Measurements from ENCODE around the gene FBXL17.

FBXL17 gene

GRCh38 chr5:108321341-108321740 lies 60.6 kb downstream of the FBXL17 start:
- Histone ChIP-seq H3K36me3 (replicated peaks) (no peaks in the 10 kb centered on the region), H3K4me1 (peaks cover 4% of the 10 kb centered on the region; the same call in 1 of the 2 replicates), H3K9me3 (no peaks in the 10 kb centered on the region), H3K4me3 (no peak overlapping the region), H3K27me3 (ENCODE audit: low read depth) (no peaks in the 10 kb centered on the region)
- DNase-seq (ENCODE audit: low spot score in 2 of 2): no peak
- in situ Hi-C loops (cut with MboI; ENCODE audit: low sequenced_read_pairs): no loop called here

GRCh38 chr5:108320231-108320630 lies 61.7 kb downstream of the FBXL17 start:
- in situ Hi-C loops (cut with MboI; ENCODE audit: low sequenced_read_pairs): no loop called here
- Histone ChIP-seq H3K36me3 (replicated peaks) (no peaks in the 10 kb centered on the region), H3K27me3 (ENCODE audit: low read depth) (no peaks in the 10 kb centered on the region), H3K9me3 (no peaks in the 10 kb centered on the region), H3K4me1 (peaks cover 4% of the 10 kb centered on the region; the same call in 1 of the 2 replicates), H3K4me3 (no peak overlapping the region)
- DNase-seq (ENCODE audit: low spot score in 2 of 2): no peak

GRCh38 chr5:108315829-108316228 lies 66.1 kb downstream of the FBXL17 start:
- H3K9me3 ChIP-seq: no peaks in the 10 kb centered on the region
- H3K4me1 ChIP-seq: peaks cover 9% of the 10 kb centered on the region
- no peak for DNase-seq (ENCODE audit: low spot score in 2 of 2)
- no peaks in the 10 kb centered on the region for H3K27me3 ChIP-seq (ENCODE audit: low read depth)
- H3K36me3 ChIP-seq (replicated peaks): no peaks in the 10 kb centered on the region
- H3K4me3 ChIP-seq: no peak overlapping the region
- in situ Hi-C loops (cut with MboI; ENCODE audit: low sequenced_read_pairs): no loop called here

GRCh38 chr5:108312258-108312657 lies 69.6 kb downstream of the FBXL17 start:
- Histone ChIP-seq H3K4me1 (peaks cover 5% of the 10 kb centered on the region; the same call in 1 of the 2 replicates), H3K9me3 (no peaks in the 10 kb centered on the region), H3K27me3 (ENCODE audit: low read depth) (no peaks in the 10 kb centered on the region), H3K36me3 (replicated peaks) (no peaks in the 10 kb centered on the region), H3K4me3 (no peak overlapping the region)
- DNase-seq (ENCODE audit: low spot score in 2 of 2): no peak
- in situ Hi-C loops (cut with MboI; ENCODE audit: low sequenced_read_pairs): no loop called here

- DNase-seq (ENCODE audit: low spot score in 2 of 2): peak; percentile 39 to 61
- H3K4me3 ChIP-seq: no peak overlapping the region
- peaks cover 5% of the 10 kb centered on the region; the same call in 1 of the 2 replicates for H3K4me1 ChIP-seq
- H3K27me3 ChIP-seq (ENCODE audit: low read depth): no peaks in the 10 kb centered on the region
- in situ Hi-C loops (cut with MboI; ENCODE audit: low sequenced_read_pairs): no loop called here
- H3K9me3 ChIP-seq: no peaks in the 10 kb centered on the region
- no peaks in the 10 kb centered on the region for H3K36me3 ChIP-seq (replicated peaks)
Observed at GRCh38 chr5:108311682-108312081, 70.2 kb downstream of the FBXL17 start.

GRCh38 chr5:108303611-108304010 lies 78.3 kb downstream of the FBXL17 start:
- no peaks in the 10 kb centered on the region for H3K27me3 ChIP-seq (ENCODE audit: low read depth)
- H3K4me3 ChIP-seq: no peak overlapping the region
- no peak for DNase-seq (ENCODE audit: low spot score in 2 of 2)
- in situ Hi-C loops (cut with MboI; ENCODE audit: low sequenced_read_pairs): no loop called here
- no peaks in the 10 kb centered on the region for H3K36me3 ChIP-seq (replicated peaks)
- no peaks in the 10 kb centered on the region for H3K9me3 ChIP-seq
- no peaks in the 10 kb centered on the region for H3K4me1 ChIP-seq

- no peak for DNase-seq (ENCODE audit: low spot score in 2 of 2)
- Histone ChIP-seq H3K36me3 (replicated peaks) (no peaks in the 10 kb centered on the region), H3K4me3 (no peak overlapping the region), H3K4me1 (no peaks in the 10 kb centered on the region), H3K27me3 (ENCODE audit: low read depth) (no peaks in the 10 kb centered on the region), H3K9me3 (no peaks in the 10 kb centered on the region)
- in situ Hi-C loops (cut with MboI; ENCODE audit: low sequenced_read_pairs): no loop called here
Observed at GRCh38 chr5:108303086-108303485, 78.8 kb downstream of the FBXL17 start.

GRCh38 chr5:108297042-108297601 lies 84.8 kb downstream of the FBXL17 start:
- H3K27me3 ChIP-seq (ENCODE audit: low read depth): no peaks in the 10 kb centered on the region
- H3K36me3 ChIP-seq (replicated peaks): no peaks in the 10 kb centered on the region
- no peaks in the 10 kb centered on the region for H3K9me3 ChIP-seq
- DNase-seq (ENCODE audit: low spot score in 2 of 2): no peak
- no peak overlapping the region for H3K4me3 ChIP-seq
- in situ Hi-C loops (cut with MboI; ENCODE audit: low sequenced_read_pairs): no loop called here
- peaks cover 4% of the 10 kb centered on the region for H3K4me1 ChIP-seq

GRCh38 chr5:108295578-108296368 lies 86.1 kb downstream of the FBXL17 start:
- Histone ChIP-seq H3K4me1 (peaks cover 4% of the 10 kb centered on the region), H3K36me3 (replicated peaks) (no peaks in the 10 kb centered on the region), H3K4me3 (no peak overlapping the region), H3K27me3 (ENCODE audit: low read depth) (no peaks in the 10 kb centered on the region), H3K9me3 (no peaks in the 10 kb centered on the region)
- in situ Hi-C loops (cut with MboI; ENCODE audit: low sequenced_read_pairs): no loop called here
- no peak for DNase-seq (ENCODE audit: low spot score in 2 of 2)

GRCh38 chr5:108280960-108281569 lies 100.8 kb downstream of the FBXL17 start:
- H3K4me1 ChIP-seq: peaks cover 17% of the 10 kb centered on the region
- H3K9me3 ChIP-seq: no peaks in the 10 kb centered on the region
- DNase-seq (ENCODE audit: low spot score in 2 of 2): no peak
- in situ Hi-C loops (cut with MboI; ENCODE audit: low sequenced_read_pairs): no loop called here
- H3K36me3 ChIP-seq (replicated peaks): no peaks in the 10 kb centered on the region
- H3K27me3 ChIP-seq (ENCODE audit: low read depth): no peaks in the 10 kb centered on the region
- no peak overlapping the region for H3K4me3 ChIP-seq

GRCh38 chr5:108280248-108280647 lies 101.7 kb downstream of the FBXL17 start:
- in situ Hi-C loops (cut with MboI; ENCODE audit: low sequenced_read_pairs): no loop called here
- H3K4me3 ChIP-seq: no peak overlapping the region
- H3K36me3 ChIP-seq (replicated peaks): no peaks in the 10 kb centered on the region
- H3K4me1 ChIP-seq: peaks cover 23% of the 10 kb centered on the region
- no peaks in the 10 kb centered on the region for H3K9me3 ChIP-seq
- no peaks in the 10 kb centered on the region for H3K27me3 ChIP-seq (ENCODE audit: low read depth)
- no peak for DNase-seq (ENCODE audit: low spot score in 2 of 2)

- no peaks in the 10 kb centered on the region for H3K27me3 ChIP-seq (ENCODE audit: low read depth)
- no peaks in the 10 kb centered on the region for H3K36me3 ChIP-seq (replicated peaks)
- no peaks in the 10 kb centered on the region for H3K9me3 ChIP-seq
- DNase-seq (ENCODE audit: low spot score in 2 of 2): no peak
- no peak overlapping the region for H3K4me3 ChIP-seq
- in situ Hi-C loops (cut with MboI; ENCODE audit: low sequenced_read_pairs): no loop called here
- H3K4me1 ChIP-seq: peaks cover 23% of the 10 kb centered on the region
Observed at GRCh38 chr5:108278285-108279240, 103.3 kb downstream of the FBXL17 start.

- Histone ChIP-seq H3K4me1 (peaks cover 23% of the 10 kb centered on the region), H3K36me3 (replicated peaks) (no peaks in the 10 kb centered on the region), H3K27me3 (ENCODE audit: low read depth) (no peaks in the 10 kb centered on the region), H3K9me3 (no peaks in the 10 kb centered on the region), H3K4me3 (no peak overlapping the region)
- peak in 1 of 2 experiments; percentile 69 for DNase-seq (ENCODE audit: low spot score in 2 of 2)
- in situ Hi-C loops (cut with MboI; ENCODE audit: low sequenced_read_pairs): no loop called here
Observed at GRCh38 chr5:108276187-108277050, 105.5 kb downstream of the FBXL17 start.
